ENCODE results near the gene KLHDC3.
"Not testable (repeated sequence)": the region's sequence is repeated elsewhere in the genome, so short reads cannot be mapped to it uniquely, and the experiment has no call there.

Gene KLHDC3

DNA sequence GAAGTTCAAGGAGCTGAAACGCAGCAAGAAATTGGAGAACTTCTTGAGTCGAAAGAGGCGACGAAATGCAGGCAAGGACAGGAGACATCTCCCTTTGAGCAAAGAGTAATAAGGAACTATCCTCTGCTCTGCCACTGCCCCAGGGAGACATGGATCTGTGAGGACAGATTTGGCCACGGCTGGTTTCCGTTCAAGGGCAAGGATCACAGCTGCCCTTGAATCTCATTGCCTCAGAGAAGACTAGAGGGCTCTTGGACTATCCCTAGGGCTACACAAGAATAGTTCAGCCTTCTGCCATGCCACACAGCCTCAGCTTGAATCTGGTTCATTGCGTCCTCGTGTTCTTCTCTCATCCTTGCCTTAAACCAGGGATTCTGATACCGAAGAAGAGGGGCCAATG lies 15.1 kb downstream of the KLHDC3 start:
- H3K4me3 ChIP-seq (ENCODE audit: low read length) = no peak overlapping the region
- TF ChIP-seq ZNF274 (IDR thresholded peaks at IDR 0.05; ENCODE audit: low read depth, low read length) = no peak

DNA sequence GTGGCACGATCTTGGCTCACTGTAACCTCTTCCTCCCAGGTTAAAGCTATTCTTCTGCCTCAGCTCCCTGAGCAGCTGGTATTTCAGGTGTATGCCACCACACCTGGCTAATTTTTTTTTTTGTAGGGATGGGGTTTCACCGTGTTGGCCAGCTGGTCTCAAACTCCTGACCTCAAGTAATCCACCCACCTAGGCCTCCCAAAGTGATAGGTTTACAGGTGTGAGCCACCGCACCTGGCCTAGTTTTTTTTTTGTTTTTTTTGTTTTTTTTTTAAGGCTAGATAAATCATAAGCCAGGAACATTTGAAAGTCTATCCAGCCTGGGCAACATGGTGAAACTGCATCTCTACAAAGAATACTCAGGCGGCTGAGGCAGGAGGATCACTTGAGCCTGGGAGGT lies 18.3 kb downstream of the KLHDC3 start:
- no peak overlapping the region for H3K4me3 ChIP-seq (ENCODE audit: low read length)
- TF ChIP-seq ZNF274 (IDR thresholded peaks at IDR 0.05; ENCODE audit: low read depth, low read length) = no peak

DNA sequence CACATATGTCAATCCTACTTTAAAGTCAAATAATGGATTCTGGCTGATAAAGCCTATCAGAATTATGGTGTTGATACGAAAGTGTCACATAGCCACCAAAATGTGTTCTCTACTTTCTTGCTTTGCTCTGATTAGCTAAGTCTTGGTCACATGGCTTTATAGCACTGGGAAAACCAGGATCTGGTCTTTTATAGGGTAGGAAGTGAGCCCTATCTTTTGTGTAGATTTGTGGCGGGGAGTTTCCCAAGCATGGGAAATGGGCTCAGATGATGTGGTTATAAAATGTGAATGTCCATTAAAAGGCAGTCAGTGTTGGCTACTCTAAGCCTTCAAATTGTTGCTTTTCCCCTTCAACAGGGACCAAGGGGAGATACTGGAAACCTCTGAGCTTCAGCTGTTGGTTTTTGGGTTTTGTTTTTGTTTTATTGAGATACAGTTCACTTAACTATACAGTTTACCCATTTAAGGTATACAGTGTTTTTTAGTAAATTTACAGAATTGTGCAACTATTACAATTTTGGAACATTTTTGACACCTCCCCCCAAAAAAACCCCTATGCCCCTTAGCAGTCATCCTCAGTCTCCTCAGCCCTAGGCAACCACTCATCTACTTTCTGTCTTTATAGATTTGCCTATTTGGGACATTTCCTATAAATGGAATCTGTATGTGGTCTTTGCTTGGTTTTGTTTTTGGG lies 19.6 kb downstream of the KLHDC3 start:
- no peak overlapping the region for H3K4me3 ChIP-seq (ENCODE audit: low read length)
- TF ChIP-seq ZNF274 (IDR thresholded peaks at IDR 0.05; ENCODE audit: low read depth, low read length) = no peak

DNA sequence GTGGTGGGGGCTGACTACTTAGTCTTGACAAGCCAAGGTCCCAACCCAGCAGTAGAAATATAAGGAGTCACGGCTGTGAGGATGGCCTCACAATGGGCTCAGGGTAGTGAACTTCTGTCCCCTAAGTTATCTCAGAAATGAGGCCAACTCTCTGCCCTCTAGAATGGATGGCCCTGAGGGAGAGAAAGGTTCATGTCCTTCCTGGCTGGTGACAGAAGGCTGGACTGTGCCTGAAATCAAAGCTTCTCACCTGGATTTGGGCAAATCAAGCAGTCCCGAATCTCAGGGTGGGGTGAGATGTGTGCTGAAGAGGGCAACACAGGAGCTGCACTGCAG lies 20.1 kb downstream of the KLHDC3 start:
- no peak overlapping the region for H3K4me3 ChIP-seq (ENCODE audit: low read length)
- no peak for TF ChIP-seq ZNF274 (IDR thresholded peaks at IDR 0.05; ENCODE audit: low read depth, low read length)

DNA sequence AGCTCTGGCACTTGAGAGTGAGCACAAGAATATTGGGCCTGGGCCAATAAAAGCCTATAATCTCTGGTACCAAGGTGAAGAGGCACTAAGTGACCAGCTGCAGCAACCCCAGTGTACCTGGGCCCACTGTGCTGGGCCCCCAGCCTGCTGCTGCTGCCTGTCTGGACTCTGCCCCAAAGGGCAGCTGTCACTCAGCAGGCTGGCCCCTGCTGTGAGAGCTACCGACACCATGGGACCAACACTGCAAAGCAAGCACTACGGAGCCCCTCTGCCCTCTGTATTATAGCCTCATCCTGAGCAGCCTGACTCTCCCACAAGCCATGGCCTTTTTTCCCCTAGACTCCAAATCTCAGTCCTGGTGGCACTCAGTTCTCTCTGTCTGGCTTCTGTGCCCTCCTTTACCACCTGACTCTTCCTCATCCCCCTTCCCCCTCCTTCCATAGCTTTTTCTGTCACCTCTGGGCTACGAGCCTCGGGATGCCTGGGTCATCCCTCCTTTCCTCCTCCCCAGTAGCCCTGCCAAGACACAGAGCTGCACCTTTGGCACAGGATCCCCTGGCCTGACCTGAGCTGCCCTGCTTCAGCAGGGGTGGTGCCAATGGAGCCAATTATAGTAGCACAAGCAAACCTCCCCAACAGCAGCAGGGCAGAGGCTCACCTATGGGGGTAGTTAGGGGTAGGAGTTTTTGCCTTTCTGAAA lies 21.6 kb downstream of the KLHDC3 start:
- no peak overlapping the region for H3K4me3 ChIP-seq (ENCODE audit: low read length)

DNA sequence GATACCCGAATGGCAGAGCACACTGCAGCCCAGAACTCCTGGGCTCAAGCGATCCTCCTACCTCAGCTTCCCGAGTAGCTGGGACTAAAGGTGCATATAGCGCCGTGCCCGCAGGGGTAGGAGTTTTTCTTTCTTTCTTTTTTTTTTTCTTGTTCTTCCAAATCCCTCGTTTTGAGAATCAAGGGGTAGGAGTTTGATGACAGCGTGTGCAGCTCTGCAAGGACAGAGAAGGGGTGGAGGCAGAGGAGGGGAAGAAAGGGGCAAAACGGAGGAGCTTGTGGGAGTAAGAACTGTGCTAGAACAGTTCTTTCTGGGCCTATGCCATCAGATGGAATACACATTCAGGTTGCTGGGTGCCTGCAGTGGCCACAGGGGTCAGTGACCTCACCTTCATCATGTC lies 22.7 kb downstream of the KLHDC3 start:
- H3K4me3 ChIP-seq (ENCODE audit: low read length) = no peak overlapping the region
- TF ChIP-seq ZNF274 (IDR thresholded peaks at IDR 0.05; ENCODE audit: low read depth, low read length) = no peak

More for the DNA sequence above, 21.6 kb downstream of the KLHDC3 start:
- no peak for TF ChIP-seq ZNF274 (IDR thresholded peaks at IDR 0.05; ENCODE audit: low read depth, low read length)

DNA sequence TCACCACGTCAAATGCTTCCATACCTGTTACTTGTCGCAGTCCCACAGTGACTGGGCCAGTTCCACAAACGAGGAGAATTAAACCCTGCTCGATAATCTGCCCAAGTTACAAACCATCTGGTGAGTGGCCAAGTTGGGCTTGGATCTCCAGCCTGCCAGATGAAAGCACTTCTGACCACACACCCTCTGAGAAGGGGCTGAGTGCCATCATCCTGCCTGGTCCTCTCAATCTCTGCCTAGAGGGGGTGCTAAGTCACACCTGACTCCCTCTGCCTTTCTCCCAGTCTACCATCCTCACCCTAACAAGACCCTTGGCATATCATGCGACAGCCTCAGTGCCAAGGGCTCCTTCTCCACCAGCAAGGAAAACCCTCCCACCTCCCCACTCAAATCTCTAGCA lies 23.1 kb downstream of the KLHDC3 start:
- no peak overlapping the region for H3K4me3 ChIP-seq (ENCODE audit: low read length)
- TF ChIP-seq ZNF274 (IDR thresholded peaks at IDR 0.05; ENCODE audit: low read depth, low read length) = no peak

DNA sequence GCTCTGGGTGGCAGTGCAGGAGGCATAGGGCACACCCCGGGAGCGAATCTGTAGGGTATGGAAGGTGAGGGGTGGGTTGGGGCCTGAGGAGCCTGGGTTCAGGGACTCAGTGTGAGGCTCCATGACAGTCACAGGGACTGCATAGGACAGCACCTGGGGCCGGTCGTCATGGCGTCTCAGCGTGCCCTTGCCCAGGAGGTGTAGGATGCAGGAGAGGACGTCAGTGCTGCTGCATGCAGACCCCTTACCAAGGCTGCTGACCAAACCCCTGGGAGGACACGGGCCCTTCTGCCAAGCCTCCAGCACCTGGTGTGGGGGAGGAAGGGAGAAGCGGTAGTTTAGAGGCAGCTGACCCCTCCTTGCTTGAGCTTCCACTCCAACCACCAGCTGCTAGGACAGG lies 23.7 kb downstream of the KLHDC3 start:
- no peak overlapping the region for H3K4me3 ChIP-seq (ENCODE audit: low read length)
- TF ChIP-seq ZNF274 (IDR thresholded peaks at IDR 0.05; ENCODE audit: low read depth, low read length) = no peak

DNA sequence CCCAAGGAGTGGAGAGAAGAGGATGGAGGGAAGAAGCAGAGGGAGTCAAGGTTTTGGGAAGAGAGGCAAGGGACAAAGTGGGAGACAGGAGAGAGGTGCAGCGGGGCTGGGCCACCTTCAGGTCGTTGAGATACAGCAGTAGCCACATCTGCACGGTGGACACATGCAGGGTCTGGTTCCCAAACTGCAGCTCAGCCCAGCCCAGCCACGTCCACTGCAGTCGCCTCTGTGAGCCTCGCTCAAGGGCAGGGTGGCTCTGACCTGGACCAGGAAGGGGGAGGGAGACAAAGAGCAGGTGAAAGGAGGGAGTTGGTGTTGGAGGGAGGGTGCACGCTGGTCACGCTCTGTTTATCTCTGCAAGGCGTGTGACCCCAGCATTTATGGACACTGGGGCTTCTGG lies 24.7 kb downstream of the KLHDC3 start:
- TF ChIP-seq ZNF274 (IDR thresholded peaks at IDR 0.05; ENCODE audit: low read depth, low read length) = no peak
- no peak overlapping the region for H3K4me3 ChIP-seq (ENCODE audit: low read length)

DNA sequence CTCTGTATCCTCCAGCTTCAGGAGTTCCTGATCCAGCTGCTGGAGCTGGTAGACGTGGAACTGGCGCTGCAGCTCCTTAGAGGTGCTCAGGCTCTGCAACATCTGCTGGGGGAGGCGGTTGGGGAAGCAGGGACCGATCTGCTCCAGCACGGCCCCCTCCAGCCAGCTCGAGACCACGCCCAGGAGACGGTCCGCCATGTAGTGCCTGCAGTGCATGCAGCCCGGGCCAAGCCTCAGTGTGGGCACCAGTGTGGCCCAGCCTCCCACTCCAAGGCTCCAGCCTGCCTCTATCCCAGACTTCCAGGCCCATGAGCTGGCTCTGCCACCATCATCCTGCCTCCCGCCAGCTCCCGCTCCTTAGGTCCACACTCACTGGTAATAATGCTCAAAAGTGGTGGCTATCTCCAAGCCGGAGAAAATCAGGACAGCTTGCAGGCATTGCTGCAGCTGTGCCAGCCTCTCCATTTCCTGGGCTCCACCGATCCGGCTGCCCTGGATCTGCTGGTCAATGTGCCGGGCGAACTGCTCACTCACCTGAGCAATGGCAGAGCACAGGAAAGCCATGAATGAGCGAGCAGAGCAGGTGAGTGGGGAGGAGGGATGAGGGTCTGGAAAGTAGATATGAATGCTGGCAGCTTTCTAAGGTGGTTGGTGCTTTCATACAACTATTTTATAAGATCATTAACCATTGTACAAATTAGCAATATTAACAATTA lies 26.7 kb downstream of the KLHDC3 start:
- no peak for TF ChIP-seq ZNF274 (IDR thresholded peaks at IDR 0.05; ENCODE audit: low read depth, low read length)

DNA sequence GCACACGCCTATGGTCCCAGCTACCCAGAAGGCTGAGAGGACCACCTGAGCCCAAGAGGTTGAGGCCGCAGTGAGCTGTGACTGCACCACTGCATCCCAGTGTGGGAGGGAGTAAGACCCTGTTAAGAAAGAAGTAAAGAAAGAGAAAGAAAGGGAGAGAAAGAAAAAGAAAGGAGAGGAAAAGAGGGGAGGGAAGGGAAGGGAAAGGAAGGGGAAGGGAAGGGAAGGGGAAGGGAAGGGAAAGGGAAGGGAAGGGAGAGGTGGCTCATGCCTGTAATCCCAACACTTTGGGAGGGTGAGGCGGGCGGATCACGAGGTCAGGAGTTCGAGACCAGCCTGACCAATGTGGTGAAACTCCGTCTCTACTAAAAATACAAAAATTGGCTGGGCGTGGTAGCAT lies 27.4 kb downstream of the KLHDC3 start:
- H3K4me3 ChIP-seq (ENCODE audit: low read length) = not testable (repeated sequence)

More for the DNA sequence above, 26.7 kb downstream of the KLHDC3 start:
- no peak overlapping the region for H3K4me3 ChIP-seq (ENCODE audit: low read length)

DNA sequence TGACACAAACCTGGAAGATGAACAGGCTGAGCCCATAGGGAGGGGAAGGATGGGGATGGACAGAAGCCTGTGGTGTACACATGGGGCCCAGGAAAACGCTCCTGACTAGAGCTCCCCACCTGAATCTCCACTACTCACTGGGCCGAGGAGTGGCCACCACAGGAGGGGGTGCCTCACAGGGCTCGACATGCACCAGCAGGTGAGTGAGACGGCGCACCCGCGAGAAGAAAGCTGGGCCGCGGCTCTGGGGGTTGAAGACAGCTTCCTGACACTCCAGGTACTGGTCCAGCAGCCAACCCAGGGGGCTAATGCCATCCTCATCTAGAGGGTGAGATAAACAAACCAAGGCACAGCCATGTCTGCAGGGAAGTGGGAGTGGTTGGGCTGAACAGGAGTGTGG lies 29.3 kb downstream of the KLHDC3 start:
- H3K4me3 ChIP-seq (ENCODE audit: low read length) = no peak overlapping the region
- TF ChIP-seq ZNF274 (IDR thresholded peaks at IDR 0.05; ENCODE audit: low read depth, low read length) = no peak

DNA sequence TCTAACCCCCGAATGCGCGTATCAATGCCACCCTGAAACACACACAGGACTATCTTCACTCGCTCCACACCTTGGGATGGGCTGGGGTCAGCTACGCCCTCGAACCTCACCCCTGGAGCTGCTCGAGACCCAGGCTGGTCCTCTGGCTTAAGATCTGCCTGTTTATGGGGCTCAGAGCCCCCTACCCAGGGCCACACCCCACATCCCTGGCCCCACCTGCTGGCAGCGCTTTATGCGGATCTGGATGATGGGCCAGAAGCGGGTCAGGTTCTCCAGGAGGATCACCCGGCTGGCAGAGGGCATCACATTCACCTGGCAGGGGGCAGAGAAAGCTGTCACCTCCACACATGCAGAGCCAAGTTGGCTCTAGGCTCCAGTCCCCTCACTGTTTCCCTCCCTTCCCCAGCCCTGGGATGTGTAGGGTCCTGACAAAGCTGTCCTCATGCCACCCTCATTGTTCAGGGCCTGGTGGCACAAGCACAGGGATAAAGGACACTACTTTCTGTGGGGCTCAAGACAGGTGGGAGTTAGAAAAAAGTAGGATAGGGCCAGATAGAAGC lies 31.4 kb downstream of the KLHDC3 start:
- H3K4me3 ChIP-seq (ENCODE audit: low read length) = no peak overlapping the region

DNA sequence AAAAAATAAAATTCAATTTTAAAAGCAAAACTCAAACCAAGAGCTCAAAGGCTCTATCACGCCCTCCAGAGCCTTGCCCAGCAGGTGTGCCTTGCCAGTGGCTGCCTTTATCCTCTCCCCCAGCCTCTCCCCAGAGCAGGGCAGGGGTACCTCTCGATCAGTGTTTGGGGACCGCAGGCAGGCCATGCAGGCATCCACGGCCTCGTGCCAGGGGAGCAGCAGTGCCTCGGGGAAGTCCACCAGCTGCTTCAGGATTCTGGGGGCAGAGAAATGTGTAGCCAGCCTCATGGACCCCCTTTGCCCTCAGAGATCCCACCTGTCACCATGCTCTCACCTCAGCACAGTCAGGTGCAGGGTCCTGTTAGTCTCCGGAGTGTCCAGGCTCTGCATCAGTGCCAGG lies 33.9 kb downstream of the KLHDC3 start:
- no peak overlapping the region for H3K4me3 ChIP-seq (ENCODE audit: low read length)
- no peak for TF ChIP-seq ZNF274 (IDR thresholded peaks at IDR 0.05; ENCODE audit: low read depth, low read length)

More for the DNA sequence above, 31.4 kb downstream of the KLHDC3 start:
- TF ChIP-seq ZNF274 (IDR thresholded peaks at IDR 0.05; ENCODE audit: low read depth, low read length) = no peak

DNA sequence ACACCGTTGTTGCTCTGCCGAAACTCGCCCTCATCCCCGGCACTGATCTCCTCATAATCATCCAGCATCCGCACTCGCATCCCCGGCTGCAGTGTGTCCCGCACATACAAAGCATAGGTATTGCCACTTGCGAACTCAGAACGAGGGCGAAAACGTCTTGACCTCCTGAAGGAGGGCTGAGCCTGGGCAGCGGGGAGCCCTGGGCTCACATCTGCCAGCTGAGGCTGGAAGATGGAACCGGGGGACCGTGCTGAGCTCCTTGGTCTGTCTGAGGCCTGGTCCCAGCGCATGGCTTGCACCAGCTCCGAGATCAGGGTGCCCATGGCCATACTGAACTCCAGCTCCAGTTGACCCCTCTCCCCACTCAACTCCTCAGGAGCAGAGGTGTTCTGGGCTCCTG lies 36.9 kb downstream of the KLHDC3 start:
- TF ChIP-seq ZNF274 (IDR thresholded peaks at IDR 0.05; ENCODE audit: low read depth, low read length) = no peak
- no peak overlapping the region for H3K4me3 ChIP-seq (ENCODE audit: low read length)
